D721Med (cell line): ENCODE measurements around the gene ART4.

Experiments used
- DNase-seq: peaks from one replicate; pipeline ENCODE4 v3.0.0; 2011; ENCODE audit warnings: low spot score; ENCODE audit not compliant: insufficient read length
- FAIRE-seq: peaks from 2 replicates; lab custom pipeline; 2011; peaks lifted over from hg19 to GRCh38; lab: Jason Lieb, UNC
- TF ChIP-seq, protein P1 (sequence below): IDR thresholded peaks from 2 replicates; pipeline ENCODE4 v1.5.1; 2012; ENCODE audit warnings: mild to moderate bottlenecking, control low read depth; ENCODE audit not compliant: insufficient read depth; ENCODE audit errors: missing control alignments

Gene ART4

DNA sequence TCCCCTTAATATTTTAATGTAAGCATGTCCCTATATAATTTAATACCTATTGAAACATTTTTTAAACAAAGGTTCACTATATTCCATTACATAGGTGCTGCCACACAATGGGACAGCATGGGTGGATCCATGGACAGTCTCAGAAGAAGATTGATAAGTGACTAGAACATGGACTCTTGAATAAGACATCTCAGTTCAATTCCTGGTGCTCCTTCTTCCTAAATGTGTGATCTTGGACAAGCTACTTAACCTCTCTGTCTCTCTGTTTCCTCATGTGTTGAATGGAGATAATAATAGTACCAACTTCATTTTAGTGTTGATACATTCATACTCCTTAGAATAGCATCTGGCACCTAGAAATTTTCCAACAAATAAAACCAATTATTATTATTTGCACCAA lies 1.1 kb upstream of the ART4 start:
- TF ChIP-seq, protein P1, sequence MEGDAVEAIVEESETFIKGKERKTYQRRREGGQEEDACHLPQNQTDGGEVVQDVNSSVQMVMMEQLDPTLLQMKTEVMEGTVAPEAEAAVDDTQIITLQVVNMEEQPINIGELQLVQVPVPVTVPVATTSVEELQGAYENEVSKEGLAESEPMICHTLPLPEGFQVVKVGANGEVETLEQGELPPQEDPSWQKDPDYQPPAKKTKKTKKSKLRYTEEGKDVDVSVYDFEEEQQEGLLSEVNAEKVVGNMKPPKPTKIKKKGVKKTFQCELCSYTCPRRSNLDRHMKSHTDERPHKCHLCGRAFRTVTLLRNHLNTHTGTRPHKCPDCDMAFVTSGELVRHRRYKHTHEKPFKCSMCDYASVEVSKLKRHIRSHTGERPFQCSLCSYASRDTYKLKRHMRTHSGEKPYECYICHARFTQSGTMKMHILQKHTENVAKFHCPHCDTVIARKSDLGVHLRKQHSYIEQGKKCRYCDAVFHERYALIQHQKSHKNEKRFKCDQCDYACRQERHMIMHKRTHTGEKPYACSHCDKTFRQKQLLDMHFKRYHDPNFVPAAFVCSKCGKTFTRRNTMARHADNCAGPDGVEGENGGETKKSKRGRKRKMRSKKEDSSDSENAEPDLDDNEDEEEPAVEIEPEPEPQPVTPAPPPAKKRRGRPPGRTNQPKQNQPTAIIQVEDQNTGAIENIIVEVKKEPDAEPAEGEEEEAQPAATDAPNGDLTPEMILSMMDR = no peak
- no peak for FAIRE-seq
- no peak for DNase-seq

DNA sequence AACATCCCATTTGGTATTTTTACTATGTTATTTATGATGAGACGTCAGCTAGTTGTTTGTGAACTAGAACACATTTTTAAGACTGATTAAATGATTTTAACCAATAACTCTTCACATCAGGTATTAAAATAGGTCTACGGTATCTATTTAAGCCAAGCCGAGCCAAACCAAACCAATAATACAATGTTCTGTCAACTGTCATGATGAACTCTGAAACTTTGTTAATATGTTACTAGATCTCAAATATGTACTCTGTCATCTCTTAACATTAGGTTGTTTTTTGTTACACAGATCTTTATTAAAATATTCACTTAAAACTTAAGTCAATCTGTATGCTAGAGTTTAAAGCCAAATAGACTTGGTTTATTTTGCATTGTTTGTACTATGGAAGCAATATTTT lies 1.0 kb downstream of the ART4 start:
- FAIRE-seq (no peak), DNase-seq (no peak)
- TF ChIP-seq, protein P1 = no peak

DNA sequence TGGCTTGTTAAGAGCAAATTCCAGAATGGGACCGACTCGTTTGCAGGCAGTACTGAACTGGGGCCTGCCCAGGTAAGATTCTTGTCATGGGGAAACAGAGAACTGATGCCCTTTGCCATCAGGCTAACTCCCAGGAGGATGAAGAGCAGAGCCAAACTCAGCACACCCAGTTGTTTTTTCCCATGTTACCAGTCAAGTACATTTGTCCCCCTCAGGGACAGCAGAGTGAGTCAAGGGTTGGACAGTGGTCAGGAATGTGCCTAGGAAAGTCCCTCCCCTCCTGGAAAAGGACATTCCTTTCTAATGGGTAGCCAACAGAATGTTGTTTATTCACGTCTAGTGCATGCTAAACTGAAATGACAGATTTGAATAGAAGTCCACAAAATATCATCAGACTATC lies 1.6 kb downstream of the ART4 start:
- TF ChIP-seq, protein P1 = no peak
- DNase-seq = no peak
- FAIRE-seq = no peak

DNA sequence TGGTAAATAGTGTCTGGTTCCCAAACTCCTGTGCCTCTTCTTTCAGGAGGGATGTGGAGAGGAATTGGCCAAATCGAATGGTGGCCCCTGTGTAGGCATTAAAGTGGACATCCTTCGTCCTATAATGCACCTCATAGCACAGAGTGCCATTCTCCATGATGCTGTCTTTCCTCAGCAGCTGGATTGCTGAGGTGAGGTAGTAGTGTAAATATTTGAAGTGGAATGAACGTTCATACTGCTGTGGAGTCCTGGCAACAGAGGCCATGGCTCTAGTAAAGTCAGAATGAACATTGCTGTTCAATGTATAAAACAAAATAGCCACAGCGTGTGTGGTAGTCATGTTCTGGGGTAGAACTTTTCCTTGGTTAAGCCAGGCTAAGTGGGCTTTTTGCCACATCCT lies 2.7 kb downstream of the ART4 start:
- no peak for FAIRE-seq
- no peak for DNase-seq
- TF ChIP-seq, protein P1 = no peak

DNA sequence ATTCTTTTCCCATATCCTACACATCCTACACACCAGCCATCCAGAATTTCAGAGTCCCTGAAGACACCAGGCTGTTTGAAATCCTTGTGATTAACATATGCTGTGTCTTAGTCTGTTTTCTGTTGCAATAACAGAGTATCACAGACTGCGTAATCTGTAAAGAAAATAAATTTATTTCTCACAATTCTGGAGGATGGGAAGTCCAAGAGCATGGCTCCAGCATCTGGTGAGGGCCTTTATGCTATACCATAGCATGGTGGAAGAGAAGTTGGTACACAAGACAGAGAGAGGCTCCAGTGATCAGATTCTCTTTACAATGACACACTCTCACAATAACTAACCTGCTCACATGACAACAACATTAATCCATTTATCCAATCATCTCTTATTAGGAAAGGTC lies 4.1 kb downstream of the ART4 start:
- TF ChIP-seq, protein P1 = no peak
- FAIRE-seq = no peak
- no peak for DNase-seq

DNA sequence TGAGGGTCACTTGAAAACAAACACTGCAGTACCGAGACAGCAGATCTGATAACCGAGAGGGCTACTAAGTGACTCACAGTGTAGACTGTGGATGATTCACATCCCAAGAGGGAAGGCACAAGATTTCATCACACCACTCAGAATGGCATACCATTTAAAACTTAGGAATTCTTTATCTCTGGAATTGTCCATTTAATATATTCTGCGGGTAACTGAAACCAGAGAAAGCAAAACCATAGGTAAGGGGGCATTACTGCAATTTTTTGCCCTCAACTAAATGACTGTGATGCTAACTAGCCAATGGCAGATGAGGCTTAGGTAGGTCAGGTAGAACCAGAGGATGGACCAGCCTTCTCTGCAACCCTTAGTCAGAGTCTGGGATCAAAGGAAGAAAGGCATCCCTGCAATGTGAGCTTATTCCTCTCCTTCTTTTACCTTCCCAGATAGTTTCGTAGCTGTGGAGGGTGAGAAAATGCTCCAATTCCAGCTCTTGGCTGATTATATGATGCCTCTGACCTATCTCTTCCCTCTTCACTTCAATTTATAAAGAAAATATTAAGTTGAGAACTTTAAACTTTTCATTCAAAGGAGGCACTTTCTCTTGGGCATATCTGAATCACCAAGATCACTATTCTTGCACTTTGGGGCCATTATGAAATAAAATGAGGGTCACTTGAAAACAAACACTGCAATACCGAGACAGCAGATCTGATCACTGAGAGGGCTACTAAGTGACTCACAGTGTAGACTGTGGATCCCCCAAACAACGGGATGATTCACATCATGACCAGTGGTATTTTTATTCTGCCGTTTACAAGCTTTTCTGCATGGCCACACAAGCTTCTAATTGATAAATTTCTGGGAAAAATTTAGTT lies 6.8 kb downstream of the ART4 start:
- no peak for DNase-seq
- FAIRE-seq = no peak
- TF ChIP-seq, protein P1 = no peak

DNA sequence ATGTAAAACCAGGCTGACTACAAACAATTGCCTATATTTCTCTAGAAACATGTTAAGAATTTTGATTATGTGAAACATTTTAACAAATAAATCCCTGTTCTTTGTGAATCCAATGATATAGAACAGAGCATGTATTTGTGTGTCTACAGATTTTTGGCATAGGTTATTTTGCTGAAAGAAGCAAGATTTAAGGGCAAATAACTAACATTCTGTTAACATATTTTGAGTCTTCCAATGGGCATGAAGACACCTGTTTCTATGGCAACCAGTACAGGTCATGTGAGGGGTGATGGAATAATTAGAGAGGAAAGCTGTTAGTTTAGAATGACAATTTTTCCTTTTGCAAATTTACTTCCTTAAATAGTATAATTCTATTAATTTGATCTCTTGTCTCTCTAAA lies 8.8 kb downstream of the ART4 start:
- DNase-seq (no peak), FAIRE-seq (no peak)
- TF ChIP-seq, protein P1 = no peak
